H1 (cell line): ENCODE measurements around the gene PIAS1. TPM values are rescaled to one million over a fixed set of nuclear protein-coding genes. Genes with fewer than 3 reads are reported as not detected.

Experiments
- CTCF ChIA-PET: fragments of 300-600 bp; sonication (Branson Sonifier 250); formaldehyde crosslinking; loops from one replicate; lab custom pipeline; 2021; ENCODE audit not compliant: partially characterized antibody; lab: Charles Lee
- POLR2A ChIA-PET: fragments of 300-600 bp; sonication (Branson Sonifier 250); formaldehyde crosslinking; loops from one replicate; lab custom pipeline; 2021; ENCODE audit warnings: inconsistent platforms; ENCODE audit not compliant: partially characterized antibody; lab: Charles Lee
- DNase-seq, 2 experiments: peaks; one replicate each; pipeline versions ENCODE4 v3.0.0 to v3.0.0-alpha.2; 2010 to 2022; ENCODE audit warnings: low spot score in 2 of 2, low read depth in 1 of 2, mixed read lengths in 1 of 2
- FAIRE-seq: peaks from 2 replicates; lab custom pipeline; 2011; peaks lifted over from hg19 to GRCh38; lab: Jason Lieb, UNC
- H2AFZ ChIP-seq: 2 replicates; pipeline ENCODE4 v1.8.1; 2012; ENCODE audit warnings: low read length, inconsistent platforms
- H2AK5ac ChIP-seq: 2 replicates; pipeline ENCODE4 v1.6.1; 2013; ENCODE audit warnings: low read depth, low read length
- H2BK120ac ChIP-seq: replicated peaks from 2 replicates; pipeline ENCODE3; 2013; ENCODE audit warnings: low read depth, low read length, inconsistent platforms
- H2BK12ac ChIP-seq: 2 replicates; pipeline ENCODE4 v1.6.1; 2013; ENCODE audit warnings: low read depth, low read length
- H2BK15ac ChIP-seq: 2 replicates; pipeline ENCODE4 v1.6.1; 2013; ENCODE audit warnings: low read length
- H2BK20ac ChIP-seq: 2 replicates; pipeline ENCODE4 v1.6.1; 2013; ENCODE audit warnings: low read length
- H2BK5ac ChIP-seq: 2 replicates; pipeline ENCODE4 v1.6.1; 2013; ENCODE audit warnings: low read depth, low read length
- H3K14ac ChIP-seq: 2 replicates; pipeline ENCODE4 v1.6.1; 2013; ENCODE audit warnings: inconsistent platforms; ENCODE audit not compliant: insufficient read length
- H3K18ac ChIP-seq: 2 replicates; pipeline ENCODE4 v1.6.1; 2013; ENCODE audit warnings: low read length; ENCODE audit errors: extremely low read depth
- H3K23ac ChIP-seq: 2 replicates; pipeline ENCODE4 v1.6.1; 2013; ENCODE audit warnings: inconsistent platforms; ENCODE audit not compliant: insufficient read length
- H3K23me2 ChIP-seq: 2 replicates; pipeline ENCODE4 v1.6.1; 2013; ENCODE audit warnings: low read depth, low read length
- H3K27ac ChIP-seq: 2 replicates; pipeline ENCODE4 v1.6.1; 2011; ENCODE audit warnings: low read depth, low read length, inconsistent platforms
- H3K27me3 ChIP-seq, 4 experiments: replicated peaks in 1 of 4; 1 replicate in 1 of 4; 2 replicates in 3 of 4; pipeline versions ENCODE4 v1.6.1 to v1.8.1; 2011 to 2013; ENCODE audit warnings: low read length in 3 of 4, mild to moderate bottlenecking in 3 of 4, inconsistent platforms in 2 of 4, mixed read lengths in 2 of 4, moderate library complexity in 1 of 4; ENCODE audit not compliant: control insufficient read depth in 3 of 4, insufficient read depth in 3 of 4; ENCODE audit errors: extremely low read depth in 1 of 4
- H3K36me3 ChIP-seq, 4 experiments: 2 replicates each; pipeline versions ENCODE4 v1.6.1 to v1.8.1; 2011 to 2013; ENCODE audit warnings: mild to moderate bottlenecking in 4 of 4, low read length in 3 of 4, moderate library complexity in 2 of 4, control low read depth in 1 of 4, inconsistent platforms in 1 of 4; ENCODE audit not compliant: insufficient read depth in 4 of 4, control insufficient read depth in 2 of 4
- H3K4ac ChIP-seq: replicated peaks from 2 replicates; pipeline ENCODE3; 2013; ENCODE audit warnings: low read length, low read depth, mixed read lengths, inconsistent platforms; ENCODE audit not compliant: insufficient read length
- H3K4me1 ChIP-seq, 4 experiments: replicated peaks in 1 of 4; 1 replicate in 1 of 4; 2 replicates in 3 of 4; pipeline versions ENCODE4 v1.6.1 to v1.8.1; 2011 to 2013; ENCODE audit warnings: low read length in 3 of 4, inconsistent platforms in 2 of 4, mixed read lengths in 1 of 4; ENCODE audit not compliant: insufficient read depth in 4 of 4, control insufficient read depth in 3 of 4
- H3K4me2 ChIP-seq, 2 experiments: 2 replicates each; pipeline versions ENCODE4 v1.6.1 to v1.8.1; 2011 to 2013; ENCODE audit warnings: low read depth in 2 of 2, low read length in 2 of 2, control low read depth in 1 of 2, inconsistent platforms in 1 of 2, mild to moderate bottlenecking in 1 of 2; ENCODE audit not compliant: insufficient read depth in 1 of 2
- H3K4me3 ChIP-seq, 4 experiments: fragments of 200-600, 300-600 bp in 1 of 4; sonication (generic), shearing (Covaris generic), sonication (Bioruptor Twin) in 1 of 4; 2 replicates each; pipeline versions ENCODE4 v1.5.1 to v1.8.1; 2011 to 2016; ENCODE audit warnings: low read length in 4 of 4, low read depth in 3 of 4, control low read depth in 2 of 4, inconsistent platforms in 2 of 4, mild to moderate bottlenecking in 2 of 4, mixed read lengths in 1 of 4, moderate library complexity in 1 of 4; ENCODE audit not compliant: insufficient read depth in 2 of 4; ENCODE audit errors: extremely low read depth in 1 of 4
- H3K56ac ChIP-seq: replicated peaks from 2 replicates; pipeline ENCODE3; 2013; ENCODE audit warnings: low read depth, mild to moderate bottlenecking, mixed read lengths, low read length, inconsistent platforms; ENCODE audit not compliant: insufficient read length
- H3K79me1 ChIP-seq: 2 replicates; pipeline ENCODE4 v1.6.1; 2013; ENCODE audit warnings: low read depth, low read length, control low read depth
- H3K79me2 ChIP-seq, 2 experiments: 2 replicates each; pipeline versions ENCODE4 v1.6.1 to v1.8.1; 2012 to 2013; ENCODE audit warnings: low read length in 2 of 2, mild to moderate bottlenecking in 2 of 2, inconsistent platforms in 1 of 2; ENCODE audit not compliant: insufficient read depth in 2 of 2, control insufficient read depth in 1 of 2
- H3K9ac ChIP-seq, 4 experiments: replicated peaks in 1 of 4; 1 replicate in 1 of 4; 2 replicates in 3 of 4; pipeline versions ENCODE4 v1.6.1 to v1.8.1; 2011 to 2013; ENCODE audit warnings: low read depth in 3 of 4, low read length in 3 of 4, control low read depth in 2 of 4, mild to moderate bottlenecking in 2 of 4, moderate library complexity in 2 of 4, inconsistent platforms in 1 of 4; ENCODE audit errors: extremely low read depth in 1 of 4
- H3K9me3 ChIP-seq, 2 experiments: 2 replicates each; pipeline versions ENCODE4 v1.6.1 to v1.8.1; 2012 to 2013; ENCODE audit warnings: mild to moderate bottlenecking in 2 of 2, moderate library complexity in 2 of 2, control low read depth in 1 of 2, inconsistent platforms in 1 of 2, low read depth in 1 of 2, low read length in 1 of 2, mixed read lengths in 1 of 2; ENCODE audit not compliant: insufficient read depth in 2 of 2
- H4K20me1 ChIP-seq, 2 experiments: replicated peaks in 1 of 2; 2 replicates each; pipeline versions ENCODE3 to v1.8.1; 2011 to 2013; ENCODE audit warnings: inconsistent platforms in 2 of 2, low read length in 2 of 2, mild to moderate bottlenecking in 1 of 2; ENCODE audit not compliant: insufficient read depth in 2 of 2, control insufficient read depth in 1 of 2
- H4K5ac ChIP-seq: 2 replicates; pipeline ENCODE4 v1.6.1; 2013; ENCODE audit warnings: low read length, low read depth, mixed read lengths, inconsistent platforms; ENCODE audit not compliant: insufficient read length
- H4K8ac ChIP-seq: 2 replicates; pipeline ENCODE4 v1.8.0; 2013; ENCODE audit warnings: mild to moderate bottlenecking, moderate library complexity, low read length, inconsistent platforms; ENCODE audit not compliant: insufficient read depth; ENCODE audit errors: extremely low read depth
- H4K91ac ChIP-seq: replicated peaks from 2 replicates; pipeline ENCODE3; 2013; ENCODE audit warnings: low read length, mixed read lengths, inconsistent platforms; ENCODE audit not compliant: insufficient read length
- FOSL1 ChIP-seq: IDR thresholded peaks from 2 replicates; pipeline ENCODE4 v1.6.1; 2011; ENCODE audit warnings: mild to moderate bottlenecking, low read depth, low read length, moderate library complexity; ENCODE audit not compliant: insufficient read depth
- POLR2A ChIP-seq, 2 experiments: IDR thresholded peaks; 1 replicate in 1 of 2; 2 replicates in 1 of 2; pipeline ENCODE4 v1.6.1; 2011; ENCODE audit warnings: low read depth in 2 of 2, low read length in 2 of 2, mild to moderate bottlenecking in 2 of 2; ENCODE audit errors: control extremely low read depth in 1 of 2
- SIN3A ChIP-seq, 2 experiments: IDR thresholded peaks in 1 of 2; conservative IDR thresholded peaks in 1 of 2; 2 replicates each; pipeline ENCODE4 v1.6.1; 2011 to 2012; ENCODE audit warnings: low read length in 2 of 2, improper control_type of control experiment in 1 of 2, low read depth in 1 of 2, mild to moderate bottlenecking in 1 of 2
- WGBS, 2 experiments: shearing (Covaris generic) in 1 of 2; methylation state at CpG; one replicate each; pipeline versions ENCODE4 v1.1.6 to v1.1.7; 2013 to 2015; ENCODE audit warnings: low lambda C conversion rate in 2 of 2, mixed read lengths in 2 of 2, inconsistent platforms in 1 of 2, low coverage in 1 of 2, missing lambda C conversion rate in 1 of 2; ENCODE audit not compliant: insufficient replicate concordance in 2 of 2, insufficient coverage in 1 of 2, insufficient read length in 1 of 2; ENCODE audit errors: extremely low coverage in 1 of 2, missing lambda C conversion rate in 1 of 2; 5-methylcytosine and 5-hydroxymethylcytosine counted together
- polyA plus RNA-seq, 7 experiments: library from polyadenylated mRNA; depleted of rRNA in 3 of 7; stranded (reverse) in 5 of 7; unstranded in 2 of 7; fragments of >200 nt in 5 of 7; fragments of 200-250 nt in 2 of 7; gene quantifications; 1 replicate in 5 of 7; 2 replicates in 1 of 7; 4 replicates in 1 of 7; pipeline versions ENCODE4 v1.2.1 to v1.2.3, GENCODE V29; 2011 to 2013; ENCODE audit warnings: missing spikeins in 2 of 7, mixed read lengths in 2 of 7
- total RNA-seq: library from RNA; stranded (reverse); fragmentation: NEBNext Ultra II Directional; extraction: Animal tissue kit (Norgen Biotek cat#: 25700); gene quantifications from 2 replicates; pipeline ENCODE4 v1.2.1, GENCODE V29; 2021

PIAS1 gene
- total and polyA plus RNA-seq, 2 of the 8 experiments (the other 6 are each of a cell fraction or from before 2014, with no cell fraction given): 30.8 to 34.5 TPM

- H2BK5ac ChIP-seq: peak within 1 kb of the TSS; percentile 69
- H4K20me1 ChIP-seq: peaks cover 7 to 26% of the 10 kb centered on the region in 2 experiments
- no peaks in the 10 kb centered on the region for H3K23me2 ChIP-seq
- peaks cover 0 to 12% of the 10 kb centered on the region in 2 experiments; a peak in 1 of 4 replicates for H3K79me2 ChIP-seq
- H2AFZ ChIP-seq: no peak within 1 kb of the TSS
- ChIA-PET POLR2A (interaction anchor here (0.5 to 3.1 kb wide), 3 partner anchors 9 to 1893 kb away, joined by 3 to 20 read pairs (median 3); partner anchors contain the start of genes CLN6 and TLE3), CTCF (interaction anchor here (1.4 to 4.3 kb wide), 2 partner anchors 9 to 102 kb away, joined by 4 to 36 read pairs; no protein-coding TSS in a partner anchor)
- no peaks in the 10 kb centered on the region; a peak in 1 of 8 replicates for H3K36me3 ChIP-seq
- peaks cover 2 to 40% (median 25%) of the 10 kb centered on the region in 4 experiments for H3K4me1 ChIP-seq
- no peak within 1 kb of the TSS; the same call in 1 of the 2 replicates for H2BK20ac ChIP-seq
- no peak within 1 kb of the TSS for H3K23ac ChIP-seq
- H2BK12ac ChIP-seq: peak within 1 kb of the TSS; percentile 63; the same call in 1 of the 2 replicates
- no peak within 1 kb of the TSS for H2AK5ac ChIP-seq
- H3K4me3 ChIP-seq: peak within 1 kb of the TSS in 1 of 4 experiments; percentile 14; a peak in 2 of 8 replicates
- H3K27ac ChIP-seq: peak within 1 kb of the TSS; percentile 55; the same call in 1 of the 2 replicates
- no peaks in the 10 kb centered on the region for H3K9me3 ChIP-seq
- peak within 1 kb of the TSS in 1 of 2 experiments; percentile 35; a peak in 1 of 4 replicates for H3K4me2 ChIP-seq
- H4K5ac ChIP-seq: no peak within 1 kb of the TSS
- 90% methylated on average over 16 of the region's 16 CpGs; no CpG with 5 or more reads in 1 of the 2 experiments for WGBS, 2 experiments
- no peak within 1 kb of the TSS for H3K9ac ChIP-seq
- H3K14ac ChIP-seq: no peak within 1 kb of the TSS
- H2BK15ac ChIP-seq: peak within 1 kb of the TSS; percentile 46; the same call in 1 of the 2 replicates
- no peak within 1 kb of the TSS for H3K4ac ChIP-seq
- TF ChIP-seq POLR2A (IDR thresholded peaks at IDR 0.05; ENCODE audit: control extremely low read depth in 1 of 2, low read depth in 2 of 2, low read length in 2 of 2): 0 out of 3 replicates have a peak, but pooled peaks of 1 of the 2 experiments have one; percentile 0
- TF ChIP-seq SIN3A (conservative IDR thresholded peaks at IDR 0.05 in 1 of 2, IDR thresholded peaks at IDR 0.05 in 1 of 2; ENCODE audit: low read depth in 1 of 2, low read length in 2 of 2): no peak
- no peak for TF ChIP-seq FOSL1
- H4K8ac ChIP-seq: peak within 1 kb of the TSS; percentile 37; the same call in 1 of the 2 replicates
- no peak for DNase-seq
- H3K79me1 ChIP-seq: peaks cover 2% of the 10 kb centered on the region; the same call in 1 of the 2 replicates
- no peak within 1 kb of the TSS for H3K56ac ChIP-seq
- no peak within 1 kb of the TSS for H2BK120ac ChIP-seq
- peak within 1 kb of the TSS; percentile 60 for H3K18ac ChIP-seq
- no peaks in the 10 kb centered on the region for H3K27me3 ChIP-seq
- no peak within 1 kb of the TSS for H4K91ac ChIP-seq
- no peak for FAIRE-seq
Observed at GRCh38 chr15:68204776-68205557, 150.9 kb downstream of the PIAS1 start, which contains the start of gene CALML4. Gene CALML4, minus strand, starts transcription at chr15:68205332. Its CDS starts 85 bp downstream, at chr15:68205247.
